Stimulated activated CD8-positive, alpha-beta memory T cell treated with anti-CD3 and anti-CD28 coated beads, Interleukin-4, amount 100 ng/mL, for 48 hours (primary cell): ENCODE results near the gene XAB2.
A peak's percentile ranks its signal among the peaks of the same experiment; 100 is the strongest.
"Not testable (repeated sequence)": the region's sequence is repeated elsewhere in the genome, so short reads cannot be mapped to it uniquely, and the experiment has no call there.

Experiments
- DNase-seq: peaks from one replicate; pipeline ENCODE4 v3.0.0-alpha.2; 2020

XAB2 gene

DNA sequence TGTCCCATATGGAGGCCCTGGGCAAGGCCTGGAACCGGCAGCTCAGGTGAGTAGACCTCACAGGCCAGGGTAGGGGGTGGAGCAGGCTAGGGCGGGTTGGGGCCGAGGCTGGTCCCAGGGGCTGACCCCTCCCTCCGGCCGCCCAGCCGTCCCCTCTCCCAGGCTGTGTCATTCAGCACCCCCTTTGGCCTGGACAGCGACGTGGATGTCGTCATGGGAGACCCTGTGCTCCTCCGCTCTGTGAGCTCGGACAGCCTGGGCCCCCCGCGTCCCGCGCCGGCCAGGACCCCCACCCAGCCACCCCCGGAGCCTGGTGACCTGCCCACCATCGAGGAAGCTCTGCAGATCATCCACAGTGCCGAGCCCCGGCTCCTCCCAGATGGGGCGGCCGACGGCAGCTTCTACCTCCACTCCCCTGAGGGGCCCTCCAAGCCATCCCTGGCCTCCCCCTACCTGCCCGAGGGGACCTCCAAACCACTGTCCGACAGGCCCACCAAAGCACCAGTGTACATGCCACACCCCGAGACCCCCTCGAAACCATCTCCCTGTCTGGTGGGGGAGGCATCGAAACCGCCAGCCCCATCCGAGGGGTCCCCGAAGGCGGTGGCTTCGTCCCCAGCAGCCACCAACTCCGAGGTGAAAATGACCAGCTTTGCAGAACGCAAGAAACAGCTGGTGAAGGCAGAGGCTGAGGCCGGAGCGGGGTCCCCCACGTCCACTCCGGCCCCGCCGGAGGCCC, 17.6 kb downstream of the XAB2 start:
- no peak for DNase-seq

DNA sequence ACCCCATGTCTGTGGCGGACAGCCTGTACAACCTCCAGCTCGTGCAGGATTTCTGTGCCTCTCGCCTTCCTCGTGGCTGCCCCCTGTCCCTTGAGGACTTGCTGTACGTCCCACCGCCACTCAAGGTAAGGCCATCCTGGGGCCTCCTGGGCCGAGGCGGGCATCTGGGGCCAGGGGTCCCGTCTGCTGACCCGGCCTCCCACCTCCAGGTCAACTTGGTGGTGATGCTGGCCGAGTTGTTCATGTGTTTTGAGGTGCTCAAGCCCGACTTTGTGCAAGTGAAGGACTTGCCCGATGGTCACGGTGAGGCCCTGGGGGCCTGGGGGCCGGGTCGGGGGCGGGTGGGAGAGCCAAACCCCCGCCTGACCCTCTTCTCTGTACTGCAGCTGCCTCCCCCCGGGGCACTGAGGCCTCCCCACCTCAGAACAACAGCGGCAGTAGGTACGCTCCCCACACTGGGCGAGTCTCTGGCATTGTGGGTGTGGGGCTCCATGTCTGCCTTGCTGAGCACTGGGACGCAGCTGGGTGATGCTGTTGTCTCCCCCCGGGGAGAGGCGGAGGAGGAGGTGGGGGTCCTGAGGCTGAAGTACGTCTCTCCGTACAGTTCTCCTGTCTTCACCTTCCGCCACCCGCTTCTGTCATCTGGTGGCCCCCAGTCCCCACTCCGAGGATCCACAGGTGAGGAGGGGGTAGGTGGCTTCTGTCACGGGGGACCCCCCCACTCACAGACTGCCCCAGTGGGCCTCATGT, 18.7 kb downstream of the XAB2 start:
- DNase-seq = no peak

DNA sequence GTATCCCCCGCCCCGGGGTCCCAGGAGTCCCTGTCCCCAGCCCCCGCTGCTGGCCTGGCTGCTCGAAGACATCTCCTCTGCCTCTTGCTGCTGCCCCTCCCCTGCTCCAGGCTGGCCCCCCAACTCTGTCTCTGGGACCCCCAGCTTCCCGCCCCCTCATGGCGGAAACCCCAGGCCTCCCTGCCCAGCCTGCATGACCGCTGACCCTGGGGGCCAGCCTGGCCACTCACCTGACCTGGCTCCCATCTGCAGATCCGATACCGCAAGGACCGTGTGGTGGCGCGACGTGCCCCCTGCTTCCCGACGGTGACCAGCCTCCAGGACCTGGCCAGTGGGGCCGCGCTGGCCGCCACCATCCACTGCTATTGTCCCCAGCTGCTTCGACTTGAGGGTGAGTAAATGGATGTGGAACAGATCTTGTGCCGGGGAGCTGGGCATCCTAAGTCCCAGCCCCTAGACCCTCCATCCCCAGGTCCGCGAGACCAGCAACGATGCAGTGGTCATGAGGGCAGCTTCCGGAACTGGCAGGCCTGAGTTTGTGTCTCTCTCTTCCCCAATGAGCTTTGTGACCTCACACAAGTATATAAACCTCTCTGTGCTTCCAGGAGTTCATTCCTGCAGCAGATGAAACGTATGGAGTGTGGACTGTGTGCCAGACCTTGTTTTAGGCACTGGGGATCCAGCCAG, 21.3 kb downstream of the XAB2 start:
- no peak for DNase-seq

DNA sequence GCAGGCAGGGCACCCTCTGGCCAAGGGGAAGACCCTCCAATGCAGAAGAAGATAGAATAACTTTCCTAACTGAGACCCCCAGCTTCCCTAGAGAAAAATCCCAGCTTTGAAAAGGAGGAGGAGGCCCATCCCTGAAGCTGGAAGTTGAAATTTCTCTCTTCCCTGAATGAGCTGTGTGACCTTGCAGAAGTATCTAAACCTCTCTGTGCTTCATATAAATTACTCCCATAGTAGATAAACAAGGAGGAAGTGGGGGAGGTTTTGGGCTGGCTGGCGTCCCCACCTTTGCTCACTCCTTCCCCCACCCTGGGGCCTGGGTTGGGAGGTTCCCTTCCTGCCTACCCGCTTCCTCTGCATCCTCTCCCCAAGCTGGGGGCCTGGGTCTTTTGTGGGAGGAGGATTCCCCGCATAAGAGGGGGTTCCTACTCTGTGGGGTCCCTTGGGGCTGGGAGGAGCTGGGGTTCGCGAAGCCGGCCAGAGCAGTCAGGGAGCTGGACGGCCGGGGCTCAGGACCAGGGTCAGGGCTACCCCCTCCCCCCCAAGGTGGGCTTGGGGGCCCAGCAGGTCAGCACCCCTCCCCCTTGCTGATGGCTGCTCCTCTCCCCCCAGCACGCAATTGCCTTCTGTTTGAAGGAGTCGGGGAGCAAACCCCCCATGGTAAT, 22.0 kb downstream of the XAB2 start:
- no peak for DNase-seq

DNA sequence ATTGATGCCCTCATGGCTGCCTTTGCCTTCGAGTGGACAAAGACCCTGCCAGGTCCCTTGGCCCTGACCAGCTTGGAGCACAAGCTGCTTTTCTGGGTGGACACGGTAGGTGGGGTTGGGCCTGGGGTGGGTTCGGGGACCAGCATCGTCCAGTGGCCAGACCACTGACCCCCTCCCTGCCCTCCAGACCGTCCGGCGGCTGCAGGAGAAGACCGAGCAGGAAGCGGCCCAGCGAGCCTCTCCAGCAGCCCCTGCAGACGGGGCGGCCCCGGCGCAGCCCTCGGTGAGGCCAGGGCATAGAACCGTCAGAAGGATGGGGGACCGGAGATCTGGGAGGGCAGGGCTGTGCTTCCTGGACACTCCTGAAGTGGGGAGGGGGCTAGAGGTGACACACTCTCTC, 23.1 kb downstream of the XAB2 start:
- no peak for DNase-seq

DNA sequence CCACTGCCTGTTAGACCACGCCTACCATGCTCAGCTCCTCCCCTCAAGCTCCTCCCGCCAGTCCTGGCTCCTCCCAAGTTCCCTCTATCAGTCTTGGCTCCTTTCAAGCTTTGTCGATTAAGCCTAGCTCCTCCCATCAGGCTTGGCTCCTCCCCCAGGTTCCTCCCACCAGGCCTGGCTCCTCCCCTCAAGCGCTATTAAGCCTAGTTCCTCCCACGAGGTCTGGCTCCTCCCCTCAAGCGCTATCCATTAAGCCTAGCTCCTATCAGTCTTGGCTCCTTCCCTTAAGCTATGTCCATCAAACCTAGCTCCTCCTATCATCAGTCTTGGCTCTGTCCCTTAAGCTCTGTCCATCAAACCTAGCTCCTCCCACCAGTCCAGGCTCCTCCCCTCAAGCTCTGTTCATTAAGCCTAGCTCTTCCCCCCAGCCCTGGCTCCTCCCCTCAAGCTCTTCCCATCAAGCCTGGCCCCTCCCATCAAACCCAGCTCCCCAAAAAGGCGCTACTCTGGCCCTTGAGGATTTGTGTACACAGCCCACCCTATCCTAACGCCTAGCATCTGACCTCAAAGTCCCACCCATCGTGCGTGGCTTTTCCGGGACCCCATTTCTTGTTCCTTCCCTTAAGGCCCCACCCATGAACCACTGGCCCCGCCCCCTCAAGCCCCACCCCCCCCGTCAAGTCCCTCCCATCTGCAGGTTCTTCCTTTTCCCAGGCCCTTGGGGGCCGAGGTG, 23.7 kb downstream of the XAB2 start:
- DNase-seq = peak; percentile 68

DNA sequence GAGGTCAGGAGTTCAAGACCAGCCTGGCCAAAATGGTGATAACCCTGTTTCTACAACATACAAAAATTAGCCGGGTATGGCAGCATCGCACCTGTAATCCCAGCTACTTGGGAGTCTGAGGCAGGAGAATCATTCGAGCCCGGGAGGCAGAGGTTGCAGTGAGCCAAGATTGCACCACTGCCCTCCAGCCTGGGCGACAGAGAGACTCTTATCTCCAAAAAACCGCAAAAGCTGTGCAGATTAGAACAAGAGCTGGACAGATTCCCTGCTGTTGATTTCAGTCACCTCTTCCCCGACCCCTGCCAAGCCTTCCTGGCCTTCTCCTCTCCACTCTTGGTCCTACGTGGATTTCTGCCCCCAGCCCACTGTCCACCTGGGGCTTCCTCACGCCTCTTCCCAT, 25.4 kb downstream of the XAB2 start:
- DNase-seq = no peak

DNA sequence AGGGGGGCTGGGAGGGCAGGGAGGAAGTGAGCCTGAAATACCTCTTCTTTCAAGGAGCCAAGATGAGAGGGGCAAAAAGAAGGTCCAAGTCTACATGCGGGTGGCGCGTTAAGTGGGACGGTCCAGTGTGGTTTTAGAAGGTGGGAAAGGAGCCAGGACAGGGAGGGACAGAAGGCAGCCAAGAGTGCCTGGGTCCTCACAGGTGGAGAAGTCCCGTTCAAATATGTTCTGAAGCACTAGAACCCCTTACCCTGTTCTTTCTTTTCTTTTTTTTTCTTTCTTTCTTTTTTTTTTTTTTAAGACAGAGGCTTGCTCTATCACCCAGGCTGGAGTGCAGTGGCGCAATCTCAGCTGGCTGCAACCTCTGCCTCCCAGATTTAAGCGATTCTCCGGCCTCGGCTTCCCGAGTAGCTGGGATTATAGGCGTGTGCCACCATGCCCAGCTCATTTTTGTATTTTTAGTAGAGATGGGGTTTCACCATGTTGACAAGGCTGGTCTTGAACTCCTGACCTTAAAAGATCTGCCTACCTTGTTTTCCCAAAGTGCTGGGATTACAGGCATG, 26.3 kb downstream of the XAB2 start:
- DNase-seq = no peak

DNA sequence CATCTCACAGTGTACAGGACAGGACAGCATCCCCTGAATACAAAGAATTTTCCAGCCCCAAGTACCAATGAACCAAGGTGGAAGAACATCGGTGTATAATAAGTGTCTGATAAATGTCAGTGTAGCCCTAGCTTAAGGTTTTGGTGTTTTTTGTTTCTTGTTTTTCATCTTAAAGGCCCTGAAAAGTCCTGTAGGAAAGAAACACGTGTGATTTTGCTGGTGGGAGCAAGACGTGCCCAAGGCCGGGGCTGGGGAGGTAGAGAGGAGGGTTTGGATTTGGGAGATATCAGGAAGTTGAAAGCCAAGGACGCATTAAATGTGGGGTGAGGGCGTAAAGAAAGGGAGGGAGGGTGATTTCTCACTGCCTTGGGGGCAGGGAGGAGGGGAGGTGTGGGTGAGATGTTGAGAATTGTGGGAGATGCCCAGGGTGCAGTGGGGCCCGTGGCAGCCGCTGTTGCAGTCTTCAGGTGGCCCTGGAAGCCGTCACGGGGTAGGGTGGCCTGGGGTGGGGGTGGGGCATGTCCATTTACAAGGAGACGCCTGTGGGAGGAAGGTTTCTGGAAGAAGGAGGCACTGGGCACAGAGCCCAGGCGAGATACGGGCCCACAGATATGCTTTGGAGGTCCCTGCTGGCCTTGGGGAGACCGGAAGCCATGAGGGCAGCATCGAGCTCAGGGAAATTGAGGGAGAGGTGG, 27.0 kb downstream of the XAB2 start:
- DNase-seq = no peak

DNA sequence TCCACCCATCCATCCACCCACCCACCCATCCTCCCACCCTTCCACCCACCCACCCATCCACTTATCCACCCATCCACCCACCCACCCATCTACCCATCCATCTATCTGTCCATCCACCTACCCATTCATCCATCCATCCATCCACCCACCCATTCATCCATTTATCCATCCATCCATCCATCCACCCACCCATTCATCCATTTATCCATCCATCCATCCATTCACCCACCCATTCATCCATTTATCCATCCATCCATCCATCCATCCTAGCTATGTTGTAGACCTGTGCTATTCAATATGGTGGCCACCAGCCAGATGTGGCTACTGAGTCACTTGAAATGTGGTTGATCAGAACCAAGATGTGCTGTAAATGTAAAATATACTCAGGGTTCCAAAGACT, 28.6 kb downstream of the XAB2 start:
- no peak for DNase-seq

DNA sequence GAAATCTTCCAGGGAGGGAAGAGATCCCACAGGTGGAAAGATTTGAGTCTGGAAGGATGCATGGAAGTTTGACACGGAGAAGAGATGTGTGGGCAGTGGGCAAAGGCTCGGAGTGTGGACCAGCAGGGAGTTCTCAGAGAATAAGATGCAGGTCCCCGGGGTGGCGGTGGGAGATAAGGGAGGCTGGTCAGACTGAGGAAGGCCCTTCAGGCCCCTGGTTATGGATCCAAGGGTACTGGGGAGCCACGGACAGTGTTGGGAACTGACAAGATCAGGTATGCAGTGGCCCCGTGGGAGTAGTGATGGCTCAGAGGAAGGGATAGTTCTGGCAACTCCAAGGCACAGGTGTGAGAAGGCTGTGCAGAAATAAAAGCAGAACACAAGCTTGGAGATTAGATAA, 31.2 kb downstream of the XAB2 start:
- DNase-seq = no peak

DNA sequence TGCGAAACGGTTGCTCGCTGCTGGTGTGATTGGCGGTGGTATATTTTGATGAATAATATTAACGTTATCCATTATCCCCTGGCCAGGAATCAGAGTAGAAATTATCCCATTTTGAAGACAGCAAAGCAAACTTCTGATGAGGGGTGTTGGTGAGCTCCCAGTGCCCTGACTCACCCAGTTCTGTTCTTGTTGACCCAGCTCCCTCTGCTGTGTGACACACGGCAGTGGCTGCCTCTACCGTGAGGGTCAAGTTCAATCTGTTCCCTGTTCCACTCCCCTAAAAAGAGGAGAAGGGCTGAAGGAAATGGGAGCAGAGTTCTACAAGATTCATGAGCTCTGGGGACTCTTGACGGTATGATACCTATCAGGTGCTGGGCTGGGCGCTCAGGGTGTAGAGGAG, 31.7 kb downstream of the XAB2 start:
- DNase-seq = no peak

DNA sequence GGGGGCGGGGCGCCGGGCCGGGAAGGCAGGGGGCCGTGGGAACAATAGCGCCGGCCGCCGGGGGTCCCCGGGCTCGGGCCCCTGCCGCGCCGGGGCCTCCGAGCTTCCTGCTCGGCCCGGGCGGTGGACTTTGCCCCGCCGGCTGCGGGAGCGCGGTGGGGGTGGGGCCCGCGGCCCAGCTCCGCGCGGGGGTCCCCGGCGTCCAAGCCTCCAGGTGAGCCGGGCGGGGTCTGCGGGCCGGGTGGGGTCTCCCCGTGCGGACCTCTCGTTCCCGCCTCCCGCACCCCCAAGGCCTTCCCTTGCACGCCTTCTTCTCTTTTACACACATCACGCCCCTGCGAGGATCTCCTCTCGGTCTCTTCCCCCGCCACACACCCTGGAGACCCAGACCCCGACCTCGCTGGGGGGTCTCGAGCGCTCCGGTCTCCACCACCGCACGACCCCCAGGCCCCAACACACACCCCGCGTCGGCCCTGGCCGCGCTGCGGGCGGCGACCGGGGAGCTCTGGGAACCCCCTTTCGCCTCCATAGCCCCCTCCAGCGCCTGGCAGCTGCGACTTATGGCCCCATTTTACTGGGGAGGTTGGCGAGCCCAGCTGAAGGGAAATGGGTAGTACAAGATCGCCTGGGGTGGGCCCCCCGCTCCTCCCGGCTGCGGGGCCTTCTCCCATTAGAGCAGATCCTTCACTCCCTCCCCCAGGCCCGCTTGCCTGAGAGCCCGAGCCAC, 33.0 kb downstream of the XAB2 start:
- no peak for DNase-seq

DNA sequence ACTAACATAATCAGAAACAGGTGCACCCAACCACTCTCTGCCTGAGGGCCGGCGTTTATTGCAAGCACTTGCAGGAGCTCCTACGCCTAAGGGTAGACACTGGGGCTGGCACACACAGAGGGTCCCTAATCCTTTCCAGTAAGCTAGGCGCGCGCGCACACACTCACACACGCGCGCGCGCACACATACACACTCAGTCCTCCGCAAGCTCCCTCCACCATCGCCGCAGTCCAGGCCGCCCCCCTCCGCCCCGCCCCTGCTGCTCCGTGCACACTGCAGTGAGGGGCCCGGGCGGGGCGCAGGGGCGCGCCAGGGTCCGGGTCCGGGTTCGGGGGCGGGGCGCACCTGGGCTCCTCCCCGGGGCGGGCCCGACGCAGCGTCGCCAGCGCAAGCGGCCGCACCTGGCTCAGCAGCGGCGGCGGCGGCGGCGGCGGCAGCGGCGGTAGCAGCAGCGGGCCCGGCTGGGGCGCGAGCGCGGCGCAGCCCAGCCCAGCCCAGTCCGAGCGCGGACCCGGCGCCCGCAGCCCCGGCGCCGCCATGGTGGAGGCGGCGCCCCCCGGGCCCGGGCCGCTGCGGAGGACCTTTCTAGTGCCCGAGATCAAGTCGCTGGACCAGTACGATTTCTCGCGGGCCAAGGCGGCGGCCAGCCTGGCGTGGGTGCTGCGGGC, 33.7 kb downstream of the XAB2 start, which contains the start of gene CAMSAP3:
Gene CAMSAP3 (plus strand): TSS at position 398 of the 668 bp plus-strand sequence. CDS start 140 bp downstream, at position 538.
- DNase-seq = peak; percentile 66

DNA sequence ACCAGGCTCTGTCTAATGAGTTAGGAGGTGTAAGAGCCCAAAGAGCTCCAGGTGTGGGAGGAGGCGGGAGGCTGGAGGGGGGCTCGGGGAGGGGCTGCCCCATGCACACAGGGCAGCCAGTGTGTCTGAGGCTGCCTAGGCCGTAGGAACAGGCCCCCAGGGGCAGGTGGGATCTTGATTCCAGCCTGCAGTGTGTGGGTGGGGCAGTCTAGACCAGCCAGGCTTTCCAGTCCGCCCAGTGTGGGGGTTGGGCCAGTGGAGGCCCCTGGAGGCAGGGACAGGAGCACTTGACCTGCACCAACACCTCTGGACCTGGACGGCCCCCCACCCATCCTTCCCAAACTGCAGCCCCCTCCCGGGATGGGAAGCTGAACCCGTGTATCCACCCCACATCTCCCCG, 39.1 kb downstream of the XAB2 start:
- no peak for DNase-seq

DNA sequence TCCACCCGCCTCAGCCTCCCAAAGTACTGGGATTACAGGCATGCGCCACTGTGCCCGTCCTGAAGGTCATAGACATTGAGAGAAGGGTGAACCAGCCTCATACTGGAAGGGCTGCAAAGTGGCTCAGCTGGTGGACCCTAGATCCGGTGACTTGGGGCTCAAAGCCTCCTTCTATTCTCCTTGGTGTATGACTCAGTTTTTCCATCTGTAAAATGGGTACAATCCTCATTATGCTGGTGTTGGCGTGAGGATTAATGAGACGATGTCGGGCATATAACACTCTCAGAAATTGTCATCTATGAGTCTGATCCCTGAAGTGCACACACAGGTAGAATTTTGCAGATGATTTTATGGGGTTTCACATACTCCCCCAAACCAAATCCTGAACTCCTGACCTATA, 39.5 kb downstream of the XAB2 start:
- no peak for DNase-seq

DNA sequence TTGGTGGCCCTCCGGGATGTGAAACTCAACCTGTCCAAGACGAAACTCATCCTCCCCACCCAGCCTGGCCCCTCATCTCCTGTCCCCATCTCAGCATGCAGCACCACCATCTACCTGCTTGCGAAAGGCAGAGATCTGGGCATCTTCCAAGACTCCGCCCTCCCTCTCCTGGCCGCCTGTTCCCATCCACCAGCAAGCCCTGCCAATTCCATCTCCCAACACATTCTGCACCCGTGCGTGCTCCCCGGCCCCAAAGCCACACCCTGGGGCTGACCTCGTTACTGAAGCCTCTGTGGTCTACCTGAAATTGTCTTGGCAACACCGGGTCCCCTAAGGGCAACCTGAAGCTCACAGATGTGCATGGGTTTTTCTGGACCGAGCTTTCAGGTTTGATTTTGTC, 46.9 kb downstream of the XAB2 start:
- no peak for DNase-seq

DNA sequence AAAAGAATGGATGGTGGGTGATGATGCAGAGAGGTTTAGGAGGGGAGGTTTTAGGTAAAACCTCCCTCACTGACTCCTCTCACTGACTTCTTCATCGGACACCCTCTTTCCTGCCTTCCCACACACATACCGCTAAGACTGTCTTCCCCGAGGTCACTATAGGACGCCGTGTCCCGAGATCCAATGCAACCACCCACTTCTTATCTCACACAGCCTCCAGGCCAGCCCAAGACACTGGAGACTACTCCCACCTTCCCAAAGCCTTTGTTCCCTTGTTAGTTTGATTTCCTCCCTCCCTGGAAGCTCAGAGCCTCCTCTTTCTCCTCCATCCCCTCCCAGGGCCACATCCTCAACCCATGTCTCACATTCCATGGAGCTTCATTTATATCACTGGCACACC, 50.2 kb downstream of the XAB2 start:
- no peak for DNase-seq

DNA sequence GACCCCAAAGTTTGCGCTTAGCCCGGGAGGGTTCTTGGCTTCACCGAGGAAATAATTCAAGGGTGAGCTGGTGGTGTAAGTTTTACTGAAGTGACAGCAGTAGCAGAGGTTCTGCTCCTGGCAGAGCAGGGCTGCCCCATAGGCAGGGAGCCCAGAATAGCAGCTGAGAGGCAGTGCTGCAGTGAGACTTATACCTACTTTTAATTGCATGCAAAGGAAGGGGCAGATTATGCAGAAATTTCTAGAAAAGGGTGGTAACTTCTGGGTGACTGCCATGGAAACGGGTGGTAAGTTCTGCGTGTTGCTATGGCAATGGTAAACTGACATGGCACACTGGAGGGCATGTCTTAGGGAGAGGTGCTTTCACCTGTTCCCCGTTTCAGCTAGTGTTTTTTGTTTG, 51.2 kb downstream of the XAB2 start:
- no peak for DNase-seq

DNA sequence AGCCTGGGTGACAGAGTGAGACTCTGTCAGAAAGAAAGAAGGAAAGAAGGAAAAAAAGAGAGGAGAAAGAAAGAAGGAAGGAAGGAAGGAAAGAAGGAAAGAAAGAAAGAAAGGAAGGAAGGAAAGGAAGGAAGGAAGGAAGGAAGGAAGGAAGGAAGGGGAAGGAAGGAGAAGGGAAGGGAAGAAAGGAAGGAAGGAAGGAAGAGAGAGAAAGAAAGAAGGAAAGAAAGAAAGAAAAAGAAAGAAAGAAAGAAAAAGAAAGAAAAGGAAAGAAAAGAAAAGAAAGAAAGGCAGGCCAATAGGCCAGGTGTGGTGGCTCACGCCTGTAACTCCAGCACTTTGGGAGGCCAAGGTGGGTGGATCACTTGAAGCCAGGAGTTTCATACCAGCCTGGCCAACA, 51.9 kb downstream of the XAB2 start:
- not testable (repeated sequence) for DNase-seq
